GM18505 (cell line): ENCODE measurements around the gene OSBPL1A.
"Not testable (repeated sequence)": the region's sequence is repeated elsewhere in the genome, so short reads cannot be mapped to it uniquely, and the experiment has no call there.

Experiments
- ATAC-seq: cut with Tn5 transposase; IDR thresholded peaks from one replicate; pipeline ENCODE4 v1.9.1; 2021; ENCODE audit not compliant: unreplicated experiment
- POLR2A ChIP-seq: IDR thresholded peaks from 4 replicates; pipeline ENCODE4 v1.6.1; 2011; ENCODE audit warnings: borderline replicate concordance; ENCODE audit not compliant: insufficient read depth, insufficient read length; ENCODE audit errors: extremely low read depth

OSBPL1A gene

GRCh38 chr18:24157855-24158254 lies 239.8 kb downstream of the OSBPL1A start:
- ATAC-seq, result no peak
- no peak for TF ChIP-seq POLR2A

- TF ChIP-seq POLR2A, result no peak
- no peak for ATAC-seq
These were observed 244.2 kb downstream of the OSBPL1A start for GRCh38 chr18:24153397-24153796.

DNA sequence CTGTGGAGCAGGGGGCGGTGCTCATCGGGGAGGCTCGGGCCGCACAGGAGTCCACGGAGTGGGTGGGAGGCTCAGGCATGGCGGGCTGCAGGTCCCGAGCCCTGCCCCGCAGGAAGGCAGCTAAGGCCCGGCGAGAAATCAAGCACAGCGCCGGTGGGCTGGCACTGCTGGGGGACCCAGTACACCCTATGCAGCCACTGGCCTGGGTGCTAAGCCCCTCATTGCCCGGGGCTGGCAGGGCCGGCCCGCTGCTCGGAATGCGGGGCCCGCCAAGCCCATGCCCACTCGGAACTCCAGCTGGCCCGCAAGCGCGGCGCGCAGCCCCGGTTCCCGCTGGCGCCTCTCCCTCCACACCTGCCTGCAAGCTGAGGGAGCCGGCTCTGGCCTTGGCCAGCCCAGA lies 248.0 kb downstream of the OSBPL1A start:
- ATAC-seq, result not testable (repeated sequence)

DNA sequence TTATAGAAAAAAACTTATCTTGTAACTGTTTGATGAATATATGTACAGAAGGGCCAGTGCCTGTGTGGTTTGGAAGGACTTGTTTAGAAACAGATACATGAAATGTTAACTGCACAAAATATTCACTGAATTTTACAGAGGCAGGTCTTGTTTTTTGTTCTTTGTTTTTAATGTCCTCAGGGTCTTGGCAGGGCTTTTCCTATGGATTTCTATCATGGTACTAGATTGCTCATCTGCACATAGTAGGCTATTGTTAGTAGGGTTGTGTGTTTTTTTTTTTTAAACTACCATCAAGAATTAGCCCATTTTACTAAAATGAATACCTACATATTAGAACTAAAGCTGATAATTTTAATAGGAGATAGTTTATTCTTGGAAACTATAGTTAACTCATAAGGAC lies 255.2 kb downstream of the OSBPL1A start:
- TF ChIP-seq POLR2A, result no peak
- ATAC-seq, result no peak

GRCh38 chr18:24140697-24141096 lies 256.9 kb downstream of the OSBPL1A start:
- no peak for ATAC-seq
- no peak for TF ChIP-seq POLR2A

DNA sequence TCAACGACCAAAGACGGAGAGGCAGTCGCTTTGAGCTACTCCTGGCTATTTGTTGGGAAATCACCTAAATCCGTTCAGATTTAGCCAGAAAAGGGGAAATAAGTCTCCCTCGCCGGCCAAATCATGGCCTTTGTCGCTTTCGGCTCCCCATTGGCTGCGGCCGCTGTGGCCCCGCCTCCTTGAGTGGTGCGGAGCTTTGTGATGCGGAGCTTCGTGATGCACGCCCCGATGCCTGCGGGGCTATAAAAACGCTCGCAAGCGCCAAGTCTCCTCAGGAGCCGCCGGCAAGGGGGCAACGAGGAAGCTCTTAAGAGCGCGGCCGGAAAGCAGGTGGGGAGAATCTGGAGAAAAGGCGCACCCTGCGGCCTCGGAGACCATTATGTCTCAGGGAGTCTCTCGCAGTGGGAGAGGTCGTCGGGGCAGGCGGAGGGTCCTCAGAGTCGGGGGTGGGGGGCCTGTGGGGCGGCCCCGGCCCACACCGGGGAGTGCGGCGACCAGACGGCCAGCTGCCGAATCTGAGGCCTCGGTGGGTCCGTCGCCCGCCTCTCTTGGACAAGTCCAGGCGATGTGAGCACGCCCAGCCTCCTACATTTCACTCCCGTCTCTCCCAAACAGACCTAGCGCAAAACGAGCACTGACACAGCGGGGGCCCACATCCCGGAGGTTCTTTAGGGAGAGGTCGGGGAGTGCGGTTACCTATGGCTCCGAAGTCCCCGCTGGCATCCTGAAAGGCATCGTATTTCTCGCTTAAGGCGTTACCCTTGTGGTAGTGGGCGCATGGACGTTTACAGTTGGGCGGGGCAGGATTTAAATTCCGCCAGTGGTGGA lies 258.6 kb downstream of the OSBPL1A start, which contains the start of gene CABYR:
CABYR (plus strand) TSS at position 274 of the 828 bp plus-strand sequence. CDS start 4,053 bp downstream, outside the sequence.
- TF ChIP-seq POLR2A, result peak; percentile 65
- ATAC-seq, result peak; percentile 85

- no peak for TF ChIP-seq POLR2A
- no peak for ATAC-seq
These were observed 259.2 kb downstream of the OSBPL1A start for GRCh38 chr18:24138409-24138788.

- TF ChIP-seq POLR2A, result no peak
- no peak for ATAC-seq
These were observed 260.7 kb downstream of the OSBPL1A start for GRCh38 chr18:24136967-24137373.

- ATAC-seq, result no peak
- TF ChIP-seq POLR2A, result no peak
These were observed 267.1 kb downstream of the OSBPL1A start for GRCh38 chr18:24130494-24130893.

DNA sequence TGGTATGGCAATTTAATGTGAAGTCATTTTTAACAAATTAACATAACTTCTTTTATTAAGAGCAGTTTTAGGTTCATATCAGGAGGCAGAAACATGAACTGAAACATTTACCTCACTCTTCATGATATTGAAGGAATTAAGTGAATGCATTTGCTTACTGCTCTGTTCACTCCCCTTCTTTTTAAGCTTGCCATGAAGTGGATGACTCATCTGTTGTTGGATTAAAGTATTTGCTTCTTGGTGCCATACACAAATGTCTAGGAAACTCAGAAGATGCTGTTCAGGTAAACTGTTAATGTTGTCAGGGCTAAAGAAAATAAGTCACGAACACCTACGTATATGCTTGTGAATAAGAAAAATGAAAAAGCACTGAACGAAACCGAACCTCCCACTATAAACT lies 268.9 kb downstream of the OSBPL1A start:
- no peak for TF ChIP-seq POLR2A
- no peak for ATAC-seq

GRCh38 chr18:24127735-24128134 lies 269.9 kb downstream of the OSBPL1A start:
- TF ChIP-seq POLR2A, result no peak
- ATAC-seq, result no peak

DNA sequence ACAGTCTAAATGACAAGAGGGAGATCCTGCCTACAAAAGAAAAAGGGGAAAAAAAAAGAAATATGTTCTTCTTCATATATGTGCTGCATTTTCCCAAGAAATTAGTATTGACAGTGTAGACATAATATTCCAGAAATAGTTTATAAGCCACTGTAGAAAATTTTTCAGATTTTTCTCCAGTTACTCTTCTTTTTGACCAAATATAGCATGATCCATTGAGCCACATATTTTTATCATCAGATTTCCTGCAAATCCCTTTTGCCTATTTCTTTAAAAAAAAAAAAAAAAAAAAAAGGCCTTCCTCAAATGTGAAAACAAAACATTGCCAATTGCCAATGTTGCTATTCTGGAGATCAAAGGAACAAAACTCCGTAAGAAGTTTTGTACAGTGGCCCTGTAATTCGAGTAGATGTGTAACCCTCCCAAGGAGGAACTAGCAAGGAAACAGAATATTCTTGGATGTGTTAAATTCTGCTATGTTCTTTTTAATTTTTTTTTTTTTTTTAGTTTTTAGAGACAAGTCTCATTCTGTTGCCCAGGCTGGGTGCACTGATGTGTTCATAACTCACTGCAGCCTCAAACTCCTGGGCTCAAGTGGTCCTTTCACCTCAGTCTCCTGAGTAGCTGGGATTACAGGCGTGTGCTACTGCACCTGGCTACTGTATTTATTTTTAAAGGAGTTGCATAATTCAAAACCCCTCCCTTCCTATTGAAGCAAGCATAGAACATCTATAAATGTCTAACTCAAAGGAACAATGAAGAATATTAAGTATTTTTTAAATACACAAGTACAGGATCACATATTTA lies 271.3 kb downstream of the OSBPL1A start:
- ATAC-seq, result no peak

GRCh38 chr18:24121625-24122024 lies 276.0 kb downstream of the OSBPL1A start:
- no peak for ATAC-seq
- TF ChIP-seq POLR2A, result no peak

More for the DNA sequence above, 271.3 kb downstream of the OSBPL1A start:
- TF ChIP-seq POLR2A, result no peak

- no peak for TF ChIP-seq POLR2A
- no peak for ATAC-seq
These were observed 276.9 kb downstream of the OSBPL1A start for GRCh38 chr18:24120676-24121075.
